Lung (tissue), 12 donors: Measurements from ENCODE around the gene ZNF836. TPM values are rescaled to one million over a fixed set of nuclear protein-coding genes. Genes with fewer than 3 reads are reported as not detected.

ENCODE experiments used
- ATAC-seq: fragments of 200-7000 bp; cut with Tn5 transposase; one replicate; pipeline ENCODE4 v1.9.1; 2020; ENCODE audit warnings: moderate number of reproducible peaks; ENCODE audit not compliant: insufficient read depth, low FRiP score
- DNase-seq, 3 donors: peaks; one replicate each; pipeline ENCODE4 v3.0.0-alpha.2; 2013 to 2017
- H3K27ac ChIP-seq, 2 donors: one replicate each; pipeline ENCODE4 v1.5.1; 2013; ENCODE audit warnings: mild to moderate bottlenecking in 2 of 2, moderate library complexity in 2 of 2, control low read depth in 1 of 2, inconsistent platforms in 1 of 2, low read depth in 1 of 2, low read length in 1 of 2
- H3K27me3 ChIP-seq, 3 donors: one replicate each; pipeline ENCODE4 v1.5.1; 2013; ENCODE audit warnings: low read length in 2 of 3; ENCODE audit not compliant: control insufficient read depth in 3 of 3, insufficient read depth in 3 of 3
- H3K36me3 ChIP-seq, 4 donors: one replicate each; pipeline ENCODE4 v1.5.1; 2013; ENCODE audit warnings: low read length in 4 of 4, mild to moderate bottlenecking in 1 of 4, moderate library complexity in 1 of 4; ENCODE audit not compliant: control insufficient read depth in 4 of 4, insufficient read depth in 4 of 4
- H3K4me1 ChIP-seq, 5 donors: one replicate each; pipeline ENCODE4 v1.5.1; 2013; ENCODE audit warnings: low read length in 5 of 5, mild to moderate bottlenecking in 2 of 5, moderate library complexity in 1 of 5; ENCODE audit not compliant: control insufficient read depth in 5 of 5, insufficient read depth in 5 of 5
- H3K4me3 ChIP-seq: one replicate; pipeline ENCODE4 v1.5.1; 2013; ENCODE audit warnings: mild to moderate bottlenecking, control low read depth, moderate library complexity
- H3K9ac ChIP-seq, 2 donors: one replicate each; pipeline ENCODE4 v1.5.1; 2013; ENCODE audit warnings: low read length in 2 of 2, control low read depth in 1 of 2; ENCODE audit not compliant: insufficient read depth in 1 of 2
- H3K9me3 ChIP-seq, 4 donors: one replicate each; pipeline ENCODE4 v1.5.1; 2013; ENCODE audit warnings: low read length in 3 of 4, mild to moderate bottlenecking in 1 of 4, moderate library complexity in 1 of 4; ENCODE audit not compliant: control insufficient read depth in 4 of 4, insufficient read depth in 3 of 4
- WGBS, 2 donors: extraction: QIAGEN DNeasy Blood & Tissue Kit; methylation state at CpG; one replicate each; pipeline ENCODE4 v1.1.7; 2013; 5-methylcytosine and 5-hydroxymethylcytosine counted together
- polyA plus RNA-seq, 2 donors: library from polyadenylated mRNA; stranded (reverse); fragments of 200-250 nt; gene quantifications; one replicate each; pipeline ENCODE4 v1.2.1, GENCODE V29; 2013
- total RNA-seq, 2 donors: library from RNA; depleted of rRNA in 1 of 2; stranded (reverse); fragments of >200 nt in 1 of 2; gene quantifications; one replicate each; pipeline ENCODE4 v1.2.1, GENCODE V29; 2014 to 2021
- TF ChIP-seq, protein P1 (sequence below): IDR thresholded peaks from 2 replicates; pipeline ENCODE4 v1.5.1; 2012; ENCODE audit warnings: mild to moderate bottlenecking; ENCODE audit errors: control extremely low read depth, extremely low read depth
- donor health status: control.
- donor health status: control.
- donor health status: Bipolar disorder and iron deficiency.
- donor health status: healthy.
- donor health status: DM: yes; HTN: yes; CAD: no.

The ZNF836 gene
- total and polyA plus RNA-seq, 4 donors: 3.0 to 20.6 (median 9.7) TPM

DNA sequence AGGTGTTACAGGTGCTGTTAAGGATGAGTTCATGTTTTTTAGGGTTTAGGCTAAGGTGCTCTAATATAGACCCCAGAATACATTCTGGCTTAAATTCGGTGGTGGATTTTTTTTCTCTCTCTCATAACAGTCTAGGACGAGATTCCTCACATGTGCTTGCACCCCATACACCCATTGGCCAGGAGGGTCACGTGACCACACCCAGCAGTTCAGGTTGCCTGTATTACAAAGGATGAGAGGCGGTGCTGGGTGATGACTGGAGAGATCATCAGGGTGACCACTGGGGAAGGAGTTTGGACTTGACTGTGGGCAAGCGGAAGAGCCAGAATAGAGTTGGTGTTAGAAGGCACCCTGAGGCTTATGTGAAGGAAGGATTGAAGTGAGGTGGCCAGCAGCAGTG lies 46.2 kb upstream of the ZNF836 start:
- Histone ChIP-seq H3K4me3 (no peak overlapping the region), H3K36me3 (peaks cover 70 to 87% (median 82%) of the 10 kb centered on the region in 4 donors), H3K9me3 (peaks cover 0 to 2% (median 0%) of the 10 kb centered on the region in 4 donors), H3K9ac (no peak overlapping the region), H3K27me3 (no peaks in the 10 kb centered on the region), H3K27ac (no peak overlapping the region), H3K4me1 (no peaks in the 10 kb centered on the region)
- ATAC-seq (no peak), DNase-seq (no peak)
- TF ChIP-seq, protein P1, sequence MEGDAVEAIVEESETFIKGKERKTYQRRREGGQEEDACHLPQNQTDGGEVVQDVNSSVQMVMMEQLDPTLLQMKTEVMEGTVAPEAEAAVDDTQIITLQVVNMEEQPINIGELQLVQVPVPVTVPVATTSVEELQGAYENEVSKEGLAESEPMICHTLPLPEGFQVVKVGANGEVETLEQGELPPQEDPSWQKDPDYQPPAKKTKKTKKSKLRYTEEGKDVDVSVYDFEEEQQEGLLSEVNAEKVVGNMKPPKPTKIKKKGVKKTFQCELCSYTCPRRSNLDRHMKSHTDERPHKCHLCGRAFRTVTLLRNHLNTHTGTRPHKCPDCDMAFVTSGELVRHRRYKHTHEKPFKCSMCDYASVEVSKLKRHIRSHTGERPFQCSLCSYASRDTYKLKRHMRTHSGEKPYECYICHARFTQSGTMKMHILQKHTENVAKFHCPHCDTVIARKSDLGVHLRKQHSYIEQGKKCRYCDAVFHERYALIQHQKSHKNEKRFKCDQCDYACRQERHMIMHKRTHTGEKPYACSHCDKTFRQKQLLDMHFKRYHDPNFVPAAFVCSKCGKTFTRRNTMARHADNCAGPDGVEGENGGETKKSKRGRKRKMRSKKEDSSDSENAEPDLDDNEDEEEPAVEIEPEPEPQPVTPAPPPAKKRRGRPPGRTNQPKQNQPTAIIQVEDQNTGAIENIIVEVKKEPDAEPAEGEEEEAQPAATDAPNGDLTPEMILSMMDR: no peak
- 87 to 90% methylated on average over 5 of the region's 5 CpGs for WGBS, 2 donors

DNA sequence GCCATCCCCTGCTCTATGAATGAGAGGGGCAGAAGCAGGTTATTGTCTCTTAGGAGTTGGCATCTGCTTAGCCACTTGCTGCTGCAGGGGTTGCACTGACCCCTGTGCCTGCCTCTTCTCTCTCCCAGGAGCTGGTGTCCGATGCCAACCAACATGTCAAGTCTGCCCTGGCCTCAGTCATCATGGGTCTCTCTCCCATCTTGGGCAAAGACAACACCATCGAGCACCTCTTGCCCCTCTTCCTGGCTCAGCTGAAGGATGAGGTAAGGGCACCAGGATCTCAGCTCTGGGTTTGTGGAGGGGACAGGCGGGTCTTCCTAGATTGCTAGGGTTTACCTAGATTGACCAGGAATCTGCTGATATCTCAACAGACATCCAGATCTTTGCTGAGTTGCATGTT lies 45.0 kb upstream of the ZNF836 start:
- TF ChIP-seq, protein P1: no peak
- no peaks in the 10 kb centered on the region for H3K27me3 ChIP-seq
- ATAC-seq (no peak), DNase-seq (no peak)
- no peaks in the 10 kb centered on the region for H3K4me1 ChIP-seq
- H3K9ac ChIP-seq: no peak overlapping the region
- peaks cover 0 to 2% (median 0%) of the 10 kb centered on the region in 4 donors for H3K9me3 ChIP-seq
- 96 to 100% methylated on average over 3 of the region's 3 CpGs for WGBS, 2 donors
- H3K36me3 ChIP-seq: peaks cover 69 to 84% (median 82%) of the 10 kb centered on the region in 4 donors
- no peak overlapping the region for H3K4me3 ChIP-seq
- H3K27ac ChIP-seq: no peak overlapping the region

DNA sequence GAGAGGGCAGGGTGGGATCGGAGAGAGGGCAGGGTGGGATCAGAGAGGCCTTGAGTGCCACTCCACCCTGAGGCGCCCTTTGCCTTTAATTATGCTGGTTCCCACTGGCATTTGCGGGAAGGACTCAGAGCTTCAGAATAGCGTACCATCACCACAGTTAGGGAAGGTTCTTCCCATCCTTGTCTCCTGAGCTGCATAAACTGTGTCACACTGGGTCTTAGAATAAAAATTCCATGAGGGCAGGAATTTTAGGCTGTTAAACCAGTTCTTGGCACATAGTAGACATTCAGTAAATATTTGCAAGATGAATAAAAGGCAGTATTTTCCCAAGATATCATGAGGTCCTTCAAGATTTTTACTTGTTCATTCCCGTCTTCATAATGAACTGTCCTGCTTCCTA lies 42.8 kb upstream of the ZNF836 start:
- Histone ChIP-seq H3K9ac (no peak overlapping the region), H3K27ac (no peak overlapping the region), H3K9me3 (no peaks in the 10 kb centered on the region), H3K27me3 (no peaks in the 10 kb centered on the region), H3K36me3 (peaks cover 52 to 72% (median 71%) of the 10 kb centered on the region in 4 donors), H3K4me1 (no peaks in the 10 kb centered on the region), H3K4me3 (no peak overlapping the region)
- ATAC-seq (no peak), DNase-seq (no peak)
- TF ChIP-seq, protein P1: no peak
- WGBS, 2 donors: 93 to 97% methylated on average over 5 of the region's 5 CpGs

DNA sequence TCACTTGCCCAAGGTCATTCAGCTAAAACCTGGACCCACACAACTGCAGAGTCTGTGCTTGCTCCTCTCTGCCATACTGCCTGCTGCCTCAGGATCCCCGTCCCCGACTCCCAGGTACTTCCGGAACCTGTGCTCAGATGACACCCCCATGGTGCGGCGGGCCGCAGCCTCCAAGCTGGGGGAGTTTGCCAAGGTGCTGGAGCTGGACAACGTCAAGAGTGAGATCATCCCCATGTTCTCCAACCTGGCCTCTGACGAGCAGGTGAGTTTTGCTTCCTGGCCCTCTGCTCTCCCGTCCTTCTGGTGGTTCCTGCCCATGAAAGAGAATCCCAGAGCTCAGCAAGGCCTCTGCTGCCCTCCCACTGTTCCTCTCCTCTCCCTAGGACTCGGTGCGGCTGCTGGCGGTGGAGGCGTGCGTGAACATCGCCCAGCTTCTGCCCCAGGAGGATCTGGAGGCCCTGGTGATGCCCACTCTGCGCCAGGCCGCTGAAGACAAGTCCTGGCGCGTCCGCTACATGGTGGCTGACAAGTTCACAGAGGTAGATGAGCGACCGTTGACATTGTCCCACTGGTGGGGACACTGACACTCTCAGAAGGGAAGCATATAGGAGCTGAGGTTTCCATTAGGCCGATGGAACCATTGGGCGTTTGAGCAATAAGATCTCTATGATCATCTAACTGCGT lies 41.3 kb upstream of the ZNF836 start:
- Histone ChIP-seq H3K9me3 (no peaks in the 10 kb centered on the region), H3K27me3 (no peaks in the 10 kb centered on the region), H3K4me1 (no peaks in the 10 kb centered on the region), H3K4me3 (no peak overlapping the region), H3K9ac (no peak overlapping the region), H3K27ac (no peak overlapping the region), H3K36me3 (peaks cover 48 to 71% (median 61%) of the 10 kb centered on the region in 4 donors)
- DNase-seq (no peak), ATAC-seq (no peak)
- TF ChIP-seq, protein P1: no peak
- whole genome bisulfite sequencing, 2 donors: 97 to 99% methylated on average over 25 of the region's 25 CpGs
